ENCODE results near the gene SMTNL1.
A peak's percentile ranks its signal among the peaks of the same experiment; 100 is the strongest.
"Not testable (repeated sequence)": the region's sequence is repeated elsewhere in the genome, so short reads cannot be mapped to it uniquely, and the experiment has no call there.

SMTNL1 gene

GRCh38 chr11:57511741-57512430, 25.5 kb upstream of the SMTNL1 start:
- no peak for DNase-seq

- DNase-seq: no peak
Measured at GRCh38 chr11:57512646-57513451, 24.5 kb upstream of the SMTNL1 start.

GRCh38 chr11:57513452-57513795, 24.0 kb upstream of the SMTNL1 start:
- no peak for DNase-seq

- DNase-seq: peak; percentile 16
Measured at GRCh38 chr11:57513911-57514537, 23.4 kb upstream of the SMTNL1 start.

GRCh38 chr11:57514538-57515331, 22.7 kb upstream of the SMTNL1 start:
- peak; percentile 40 for DNase-seq

GRCh38 chr11:57515332-57516060, 21.9 kb upstream of the SMTNL1 start, which contains the start of gene SLC43A1:
SLC43A1 (minus strand) TSS chr11:57515702; CDS start chr11:57514111, 1,591 bp downstream.
- peak; percentile 37 for DNase-seq

- DNase-seq: no peak
Measured at GRCh38 chr11:57516061-57516443, 21.3 kb upstream of the SMTNL1 start.

- DNase-seq: no peak
Measured at GRCh38 chr11:57521116-57521515, 16.3 kb upstream of the SMTNL1 start.

GRCh38 chr11:57523419-57523818, 14.0 kb upstream of the SMTNL1 start:
- no peak for DNase-seq

GRCh38 chr11:57527056-57527631, 10.3 kb upstream of the SMTNL1 start:
- DNase-seq: peak; percentile 65

- DNase-seq: no peak
Measured at GRCh38 chr11:57529012-57529411, 8.4 kb upstream of the SMTNL1 start.

GRCh38 chr11:57530215-57530595, 7.2 kb upstream of the SMTNL1 start:
- DNase-seq: no peak

GRCh38 chr11:57530596-57531507, 6.5 kb upstream of the SMTNL1 start, which contains the start of gene TIMM10:
TIMM10 (minus strand) TSS chr11:57530754; CDS start chr11:57530189, 565 bp downstream.
- DNase-seq: peak; percentile 93

- DNase-seq: not testable (repeated sequence)
Measured at GRCh38 chr11:57534449-57534848, 2.9 kb upstream of the SMTNL1 start.

- DNase-seq: no peak
Measured at GRCh38 chr11:57539342-57539741, 1.9 kb downstream of the SMTNL1 start.

- no peak for DNase-seq
Measured at GRCh38 chr11:57541169-57541568, 3.8 kb downstream of the SMTNL1 start.

GRCh38 chr11:57542582-57542981, 5.2 kb downstream of the SMTNL1 start:
- DNase-seq: no peak

GRCh38 chr11:57543593-57543992, 6.2 kb downstream of the SMTNL1 start:
- no peak for DNase-seq

GRCh38 chr11:57544566-57544965, 7.2 kb downstream of the SMTNL1 start:
- no peak for DNase-seq

GRCh38 chr11:57545883-57546282, 8.5 kb downstream of the SMTNL1 start:
- no peak for DNase-seq

GRCh38 chr11:57546451-57546850, 9.1 kb downstream of the SMTNL1 start:
- DNase-seq: no peak
